Right lobe of liver (tissue), 6 donors: ENCODE data around the gene OSBPL3. TPM values are rescaled to one million over a fixed set of nuclear protein-coding genes. Genes with fewer than 3 reads are reported as not detected.

Experiments used
- ATAC-seq, 4 donors: fragments of 200-7000 bp; cut with Tn5 transposase; one replicate each; pipeline ENCODE4 v1.9.1; 2020; ENCODE audit warnings: mild to moderate bottlenecking in 4 of 4, moderate library complexity in 4 of 4
- DNase-seq, 3 donors: peaks; one replicate each; pipeline ENCODE4 v3.0.0-alpha.2; 2020
- H3K27ac ChIP-seq, 3 donors: fragments of 200-600 bp; one replicate each; pipeline ENCODE4 v1.8.0; 2022
- H3K27me3 ChIP-seq, 2 donors: fragments of 200-600 bp; one replicate each; pipeline ENCODE4 v1.8.0; 2022
- H3K36me3 ChIP-seq, 4 donors: fragments of 200-600 bp; sonication (generic) in 1 of 4; one replicate each; pipeline versions ENCODE4 v1.5.1 to v1.8.0; 2017 to 2022; ENCODE audit warnings: control low read depth in 1 of 4
- H3K4me1 ChIP-seq, 4 donors: fragments of 200-600 bp; sonication (generic) in 1 of 4; one replicate each; pipeline versions ENCODE4 v1.5.1 to v1.8.0; 2017 to 2022; ENCODE audit warnings: control low read depth in 1 of 4
- H3K4me3 ChIP-seq, 3 donors: fragments of 200-600 bp; one replicate each; pipeline ENCODE4 v1.8.0; 2022
- H3K9me3 ChIP-seq, 4 donors: fragments of 200-600 bp; sonication (generic) in 1 of 4; one replicate each; pipeline versions ENCODE4 v1.5.1 to v1.8.0; 2017 to 2022; ENCODE audit warnings: control low read depth in 1 of 4
- CTCF ChIP-seq, 4 donors: fragments of 200-600 bp in 3 of 4; fragments of 450-650 bp in 1 of 4; IDR thresholded peaks; one replicate each; pipeline versions ENCODE4 v1.5.1 to v1.8.0; 2016 to 2022; ENCODE audit warnings: antibody characterized with exemption in 4 of 4, mild to moderate bottlenecking in 2 of 4
- POLR2A ChIP-seq: fragments of 450-650 bp; IDR thresholded peaks from one replicate; pipeline ENCODE4 v1.6.1; 2017; ENCODE audit warnings: antibody characterized with exemption, mild to moderate bottlenecking
- WGBS: methylation state at CpG from one replicate; pipeline ENCODE4 v1.1.6; 2018; ENCODE audit warnings: low coverage, low lambda C conversion rate; ENCODE audit not compliant: insufficient coverage; ENCODE audit errors: missing lambda C conversion rate; 5-methylcytosine and 5-hydroxymethylcytosine counted together
- intact Hi-C, 2 donors: fragments of 100-400 bp; cut with DNase I; formaldehyde crosslinking; loops; one replicate each; pipeline versions ENCODE4 v1.11.2 to v1.14.1; 2022
- total RNA-seq, 6 experiments: library from RNA; depleted of rRNA in 2 of 6; stranded (reverse); fragments of >200 nt in 2 of 6; fragmentation: NEBNext Ultra II Directional in 3 of 6; extraction: Animal tissue kit (Norgen Biotek cat#: 25700) in 3 of 6; gene quantifications; one replicate each; pipeline versions ENCODE4 v1.1.0 to v1.2.4, GENCODE V29; 2016 to 2023
- donor health status: DM: no; HTN: yes; CAD: no.
- donor health status: DM: no; HTN: no; CAD: no.
- donor health status: DM: no; HTN: no; CAD: no.
- donor health status: DM: no; HTN: yes; CAD: no.
- donor health status: DM: no; HTN: yes; CAD: no.

The OSBPL3 gene
- total RNA-seq, 6 experiments from 2014 or later, result 0.70 to 8.2 (median 2.4) TPM

- Histone ChIP-seq H3K27ac (no peak overlapping the region), H3K4me1 (no peaks in the 10 kb centered on the region), H3K27me3 (no peaks in the 10 kb centered on the region), H3K9me3 (no peaks in the 10 kb centered on the region), H3K4me3 (no peak overlapping the region), H3K36me3 (no peaks in the 10 kb centered on the region)
- 50% methylated on average over 1 of the region's 1 CpG for WGBS
- DNase-seq (no peak), ATAC-seq (no peak)
- intact Hi-C loops, result no loop called here
- TF ChIP-seq CTCF (IDR thresholded peaks at IDR 0.05) (no peak), POLR2A (no peak)
Measured at GRCh38 chr7:25002786-25003185, 22.8 kb upstream of the OSBPL3 start.

GRCh38 chr7:24995466-24995865 lies 15.5 kb upstream of the OSBPL3 start:
- no peak overlapping the region for H3K4me3 ChIP-seq
- H3K27me3 ChIP-seq, result no peaks in the 10 kb centered on the region
- DNase-seq (no peak), ATAC-seq (no peak)
- intact Hi-C loops, result no loop called here
- no peaks in the 10 kb centered on the region for H3K4me1 ChIP-seq
- H3K9me3 ChIP-seq, result no peaks in the 10 kb centered on the region
- H3K36me3 ChIP-seq, result no peaks in the 10 kb centered on the region
- no peak for TF ChIP-seq POLR2A
- no peak for TF ChIP-seq CTCF (IDR thresholded peaks at IDR 0.05)
- H3K27ac ChIP-seq, result no peak overlapping the region
- WGBS, result 63% methylated on average over 3 of the region's 3 CpGs

GRCh38 chr7:24992314-24992713 lies 12.3 kb upstream of the OSBPL3 start:
- intact Hi-C loops, result no loop called here
- WGBS, result 87% methylated on average over 4 of the region's 4 CpGs

GRCh38 chr7:24991353-24991752 lies 11.4 kb upstream of the OSBPL3 start:
- no peaks in the 10 kb centered on the region for H3K36me3 ChIP-seq
- H3K9me3 ChIP-seq, result no peaks in the 10 kb centered on the region
- H3K4me3 ChIP-seq, result no peak overlapping the region
- DNase-seq, result no peak
- ATAC-seq, result no peak
- WGBS, result 87% methylated on average over 3 of the region's 3 CpGs
- H3K4me1 ChIP-seq, result no peaks in the 10 kb centered on the region
- no peaks in the 10 kb centered on the region for H3K27me3 ChIP-seq
- TF ChIP-seq POLR2A (no peak), CTCF (IDR thresholded peaks at IDR 0.05) (no peak)
- no peak overlapping the region for H3K27ac ChIP-seq
- intact Hi-C loops, result no loop called here

More at GRCh38 chr7:24992314-24992713, 12.3 kb upstream of the OSBPL3 start:
- Histone ChIP-seq H3K36me3 (no peaks in the 10 kb centered on the region), H3K27me3 (no peaks in the 10 kb centered on the region), H3K9me3 (no peaks in the 10 kb centered on the region), H3K4me1 (no peaks in the 10 kb centered on the region), H3K4me3 (no peak overlapping the region), H3K27ac (no peak overlapping the region)
- TF ChIP-seq POLR2A, result no peak
- no peak for TF ChIP-seq CTCF (IDR thresholded peaks at IDR 0.05)
- DNase-seq, result no peak
- ATAC-seq, result no peak

- Histone ChIP-seq H3K27me3 (no peaks in the 10 kb centered on the region), H3K4me1 (no peaks in the 10 kb centered on the region), H3K27ac (no peak overlapping the region), H3K4me3 (no peak overlapping the region), H3K9me3 (no peaks in the 10 kb centered on the region), H3K36me3 (no peaks in the 10 kb centered on the region)
- ATAC-seq (no peak), DNase-seq (no peak)
- 75% methylated on average over 1 of the region's 1 CpG for WGBS
- TF ChIP-seq CTCF (IDR thresholded peaks at IDR 0.05), result no peak
- TF ChIP-seq POLR2A, result no peak
- intact Hi-C loops, result no loop called here
Measured at GRCh38 chr7:24987331-24987842, 7.4 kb upstream of the OSBPL3 start.
